Karpas-422 (cell line): ENCODE results near the gene SRRM3. TPM values are rescaled to one million over a fixed set of nuclear protein-coding genes. Genes with fewer than 3 reads are reported as not detected.
"Not testable (repeated sequence)": the region's sequence is repeated elsewhere in the genome, so short reads cannot be mapped to it uniquely, and the experiment has no call there.

Source experiments
- DNase-seq: peaks from one replicate; pipeline ENCODE4 v3.0.0-alpha.2; 2015
- H2AFZ ChIP-seq: fragments of 200-600 bp; sonication (generic); 2 replicates; pipeline ENCODE4 v1.6.1; 2014; ENCODE audit warnings: antibody characterized with exemption, low read length, mixed read lengths
- H3K27ac ChIP-seq: fragments of 200-600 bp; sonication (generic); 2 replicates; pipeline ENCODE4 v1.5.1; 2014; ENCODE audit warnings: mild to moderate bottlenecking, low read length, moderate library complexity
- H3K27me3 ChIP-seq: fragments of 200-600 bp; sonication (generic); 2 replicates; pipeline ENCODE4 v1.6.1; 2014; ENCODE audit warnings: low read length, mixed read lengths
- H3K36me3 ChIP-seq: fragments of 200-600 bp; sonication (generic); 2 replicates; pipeline ENCODE4 v1.6.1; 2014; ENCODE audit warnings: low read length, mixed read lengths; ENCODE audit not compliant: insufficient read depth
- H3K4me1 ChIP-seq: fragments of 200-600 bp; sonication (generic); 2 replicates; pipeline ENCODE4 v1.6.1; 2014; ENCODE audit warnings: mild to moderate bottlenecking, low read length, mixed read lengths
- H3K4me2 ChIP-seq: fragments of 200-600 bp; sonication (generic); 2 replicates; pipeline ENCODE4 v1.6.1; 2014; ENCODE audit warnings: low read length, low read depth, mild to moderate bottlenecking; ENCODE audit not compliant: poor library complexity, severe bottlenecking
- H3K4me3 ChIP-seq: fragments of 200-600 bp; sonication (generic); 2 replicates; pipeline ENCODE4 v1.5.1; 2014; ENCODE audit warnings: mild to moderate bottlenecking, antibody characterized with exemption, low read length, mixed read lengths
- H3K79me2 ChIP-seq: fragments of 200-600 bp; sonication (generic); 2 replicates; pipeline ENCODE4 v1.6.1; 2014; ENCODE audit warnings: mild to moderate bottlenecking, low read length, mixed read lengths
- H3K9ac ChIP-seq: fragments of 200-600 bp; sonication (generic); 2 replicates; pipeline ENCODE4 v1.6.0; 2014; ENCODE audit warnings: low read length
- H3K9me2 ChIP-seq: fragments of 200-600 bp; sonication (generic), shearing (Covaris generic); replicated peaks from 2 replicates; pipeline ENCODE4 v1.6.0; 2014; ENCODE audit warnings: mild to moderate bottlenecking, low read length, moderate library complexity; ENCODE audit not compliant: insufficient read depth
- H3K9me3 ChIP-seq: fragments of 300-700, 200-600 bp; sonication (generic); 2 replicates; pipeline ENCODE4 v1.6.1; 2014; ENCODE audit warnings: low read length, mixed read lengths
- H4K20me1 ChIP-seq: fragments of 200-600 bp; sonication (generic); 2 replicates; pipeline ENCODE4 v1.6.1; 2014; ENCODE audit warnings: mild to moderate bottlenecking, antibody characterized with exemption, low read length, low read depth; ENCODE audit not compliant: insufficient read depth
- total RNA-seq: library from RNA; depleted of rRNA; stranded (reverse); fragments of >200 nt; shearing (Covaris generic); gene quantifications from 2 replicates; pipeline ENCODE4 v1.2.3, GENCODE V29; 2014; ENCODE audit warnings: low replicate concordance; rRNA removed

The SRRM3 gene, protein sequence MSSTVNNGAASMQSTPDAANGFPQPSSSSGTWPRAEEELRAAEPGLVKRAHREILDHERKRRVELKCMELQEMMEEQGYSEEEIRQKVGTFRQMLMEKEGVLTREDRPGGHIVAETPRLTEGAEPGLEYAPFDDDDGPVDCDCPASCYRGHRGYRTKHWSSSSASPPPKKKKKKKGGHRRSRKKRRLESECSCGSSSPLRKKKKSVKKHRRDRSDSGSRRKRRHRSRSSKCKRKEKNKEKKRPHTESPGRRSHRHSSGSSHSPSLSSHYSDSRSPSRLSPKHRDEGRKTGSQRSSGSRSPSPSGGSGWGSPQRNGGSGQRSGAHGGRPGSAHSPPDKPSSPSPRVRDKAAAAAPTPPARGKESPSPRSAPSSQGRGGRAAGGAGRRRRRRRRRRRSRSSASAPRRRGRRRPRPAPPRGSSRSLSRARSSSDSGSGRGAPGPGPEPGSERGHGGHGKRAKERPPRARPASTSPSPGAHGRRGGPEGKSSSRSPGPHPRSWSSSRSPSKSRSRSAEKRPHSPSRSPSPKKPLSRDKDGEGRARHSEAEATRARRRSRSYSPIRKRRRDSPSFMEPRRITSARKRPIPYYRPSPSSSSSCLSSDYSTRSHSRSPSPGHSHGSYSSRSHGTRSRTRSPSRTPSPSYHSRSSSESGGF
- not detected in 2 replicates for total RNA-seq

DNA sequence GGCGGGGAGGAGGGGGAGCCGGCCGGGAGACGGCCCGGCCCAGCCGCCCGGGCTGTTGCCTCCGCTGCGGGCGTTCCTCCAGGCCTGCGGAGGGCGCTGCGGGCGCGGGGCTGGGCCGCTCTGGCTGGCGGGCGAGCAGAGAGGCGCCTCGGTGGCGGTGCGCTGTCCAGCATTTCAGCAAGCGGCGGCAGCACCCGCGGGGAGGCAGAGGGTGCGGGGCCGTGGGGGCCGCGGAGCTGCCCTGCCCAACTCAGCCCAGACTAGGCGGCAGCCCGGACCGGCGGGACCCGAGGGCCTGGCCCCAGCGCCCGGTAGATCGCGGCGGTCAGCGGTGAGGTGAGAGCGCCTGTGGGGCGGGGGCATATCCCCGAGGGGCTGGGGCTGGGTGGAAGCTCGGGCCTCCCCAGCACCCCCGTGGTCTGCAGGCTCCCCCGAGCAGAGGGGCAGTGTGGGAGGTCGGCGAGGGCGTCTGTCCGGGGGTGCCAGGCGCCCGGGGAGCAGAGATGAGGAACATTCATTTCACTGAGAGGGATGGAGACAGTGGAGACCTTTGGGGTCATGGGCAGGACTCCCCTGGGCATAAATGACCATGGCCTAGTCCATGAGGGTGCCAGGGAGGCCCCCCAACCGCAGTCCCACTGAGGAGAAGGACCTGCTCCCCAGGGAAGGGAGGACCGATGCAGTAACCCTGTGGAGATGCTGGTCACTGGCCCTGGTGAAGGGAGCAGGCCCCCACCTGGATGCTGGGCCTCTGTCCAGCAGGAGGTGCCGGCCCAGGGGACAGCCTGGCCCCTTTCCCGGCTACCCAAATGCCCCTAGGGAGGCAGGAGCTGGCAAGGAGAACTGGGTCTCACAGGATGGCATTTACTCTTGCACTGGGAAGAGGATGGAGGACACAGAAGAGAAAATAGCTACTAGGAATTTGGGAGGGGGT is at the start of gene SRRM3:
TSS of gene SRRM3 (plus strand) at position 165 of the 934 bp plus-strand sequence. CDS start 33,171 bp downstream, outside the sequence.
- H4K20me1 ChIP-seq = no peaks in the 10 kb centered on the region
- no peak within 1 kb of the TSS for H3K4me2 ChIP-seq
- no peaks in the 10 kb centered on the region for H3K79me2 ChIP-seq
- DNase-seq = peak; percentile 92
- H3K9me3 ChIP-seq = no peaks in the 10 kb centered on the region
- no peaks in the 10 kb centered on the region for H3K9me2 ChIP-seq
- no peaks in the 10 kb centered on the region for H3K4me1 ChIP-seq
- no peak within 1 kb of the TSS for H3K9ac ChIP-seq
- H2AFZ ChIP-seq = no peak within 1 kb of the TSS
- H3K36me3 ChIP-seq = no peaks in the 10 kb centered on the region
- no peak within 1 kb of the TSS for H3K27ac ChIP-seq
- no peaks in the 10 kb centered on the region for H3K27me3 ChIP-seq
- no peak within 1 kb of the TSS for H3K4me3 ChIP-seq

DNA sequence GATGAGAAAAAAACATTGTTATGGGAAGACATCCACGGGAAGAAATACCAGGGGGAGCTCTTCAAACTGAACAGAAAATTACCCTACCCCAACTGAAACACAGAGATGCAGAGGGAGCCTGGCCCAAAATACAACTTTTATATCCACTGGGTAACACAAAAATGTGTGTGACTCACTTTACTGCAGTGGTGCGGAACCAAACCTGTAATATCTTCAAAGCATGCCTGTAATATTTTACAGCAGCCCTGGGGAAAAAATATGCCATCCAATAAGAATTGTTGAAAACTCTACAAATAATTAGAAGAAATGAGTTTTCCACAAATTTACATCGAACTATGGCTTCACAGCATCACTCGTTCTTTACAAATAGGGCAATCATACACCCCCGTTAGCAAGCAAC is 49.8 kb upstream of the SRRM3 start:
- Histone ChIP-seq H3K27me3 (no peaks in the 10 kb centered on the region), H4K20me1 (no peaks in the 10 kb centered on the region), H3K9me2 (no peaks in the 10 kb centered on the region), H3K9me3 (no peaks in the 10 kb centered on the region), H3K9ac (no peak overlapping the region), H3K4me3 (no peak overlapping the region), H3K36me3 (no peaks in the 10 kb centered on the region), H3K4me1 (no peaks in the 10 kb centered on the region), H3K4me2 (no peak overlapping the region), H2AFZ (no peak overlapping the region), H3K79me2 (no peaks in the 10 kb centered on the region), H3K27ac (no peak overlapping the region)
- DNase-seq = no peak

DNA sequence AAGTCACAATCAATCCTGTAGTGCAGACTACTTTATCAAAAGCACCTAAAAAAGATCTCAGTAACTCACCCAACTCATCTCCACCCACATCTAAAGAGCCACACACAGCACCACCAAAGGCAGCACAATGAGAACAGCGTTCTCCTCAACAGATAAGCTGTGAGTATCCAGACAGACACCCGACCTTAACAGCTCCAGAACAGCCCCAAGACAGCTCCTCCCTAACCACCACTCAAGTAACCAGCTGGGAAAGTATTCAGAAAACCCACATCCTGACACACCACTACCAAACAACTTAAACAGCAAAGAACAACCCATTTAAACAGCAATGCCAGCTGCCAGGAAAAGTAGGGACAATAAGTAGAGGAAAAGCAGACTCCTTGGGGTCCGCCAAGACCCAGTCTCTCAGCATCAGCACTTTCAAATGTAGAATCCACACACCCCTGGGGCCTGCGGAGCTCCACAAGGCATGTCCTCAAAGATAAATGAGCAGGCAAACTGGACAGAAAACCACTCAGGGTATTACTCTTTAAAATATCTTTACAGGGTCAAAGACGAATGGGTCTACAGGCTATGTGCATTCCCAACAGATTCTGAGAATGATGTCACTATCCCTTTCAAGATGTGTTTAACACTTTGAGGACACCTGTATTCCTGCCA is 48.0 kb upstream of the SRRM3 start:
- not testable (repeated sequence) for H3K27me3 ChIP-seq, H4K20me1 ChIP-seq, H3K4me2 ChIP-seq, H3K27ac ChIP-seq, DNase-seq, H3K36me3 ChIP-seq, H3K9ac ChIP-seq, H3K79me2 ChIP-seq, H3K4me3 ChIP-seq, H3K9me3 ChIP-seq, H3K4me1 ChIP-seq, H2AFZ ChIP-seq, H3K9me2 ChIP-seq

DNA sequence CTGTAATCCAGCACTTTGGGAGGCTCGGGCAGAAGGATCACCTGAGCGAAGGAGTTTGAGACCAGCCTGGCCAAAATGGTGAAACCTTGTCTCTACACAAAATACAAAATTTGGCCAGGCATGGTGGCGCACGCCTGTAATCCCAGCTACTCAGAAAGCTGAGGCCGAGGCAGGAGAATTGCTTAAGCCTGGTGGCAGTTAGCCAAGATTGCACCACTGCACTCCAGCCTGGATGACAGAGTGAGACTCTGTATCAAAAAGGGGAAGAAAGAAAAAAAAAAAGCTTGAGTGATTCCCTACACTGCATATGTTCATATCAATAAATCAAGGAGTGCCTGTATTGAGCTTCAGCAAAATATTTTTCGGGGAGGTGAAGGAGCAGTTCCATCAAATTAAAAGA is 45.8 kb upstream of the SRRM3 start:
- no peak overlapping the region for H2AFZ ChIP-seq
- no peaks in the 10 kb centered on the region for H3K27me3 ChIP-seq

DNA sequence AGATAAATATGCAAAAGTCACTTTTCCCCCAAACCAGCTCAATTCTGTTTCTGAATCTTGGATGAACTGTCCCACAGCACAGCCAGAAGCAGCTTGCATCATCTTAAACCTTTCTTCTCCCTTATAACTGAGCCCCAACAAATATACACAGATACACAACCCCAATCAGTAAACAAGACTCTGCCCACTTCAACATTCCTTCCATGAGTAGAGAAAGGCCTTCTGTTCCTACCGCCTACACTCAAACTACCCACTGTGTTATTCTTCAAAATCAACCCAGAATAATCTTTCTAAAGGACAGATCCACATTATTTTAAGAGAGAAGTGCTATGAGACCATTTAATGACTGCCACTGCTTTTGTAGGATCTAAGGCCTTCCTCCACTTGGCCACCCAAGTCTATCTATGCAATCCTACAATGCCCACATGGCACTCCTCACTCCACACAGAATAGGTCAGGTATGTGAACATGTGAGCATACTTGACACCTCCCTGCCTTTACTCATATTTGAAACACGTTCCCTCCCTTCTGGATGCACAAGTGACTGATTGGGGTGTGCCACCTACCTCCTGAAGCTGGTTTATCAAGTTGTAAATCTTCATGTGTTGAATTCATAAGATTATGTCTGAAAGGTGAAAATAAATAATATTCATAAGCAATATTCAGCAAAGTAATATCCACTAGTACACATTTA is 44.6 kb upstream of the SRRM3 start:
- not testable (repeated sequence) for H3K4me3 ChIP-seq, H3K4me1 ChIP-seq, H3K27me3 ChIP-seq, H3K9ac ChIP-seq, H4K20me1 ChIP-seq, H3K36me3 ChIP-seq, H2AFZ ChIP-seq, H3K9me3 ChIP-seq, DNase-seq, H3K9me2 ChIP-seq, H3K27ac ChIP-seq, H3K79me2 ChIP-seq, H3K4me2 ChIP-seq

More for the DNA sequence above, 45.8 kb upstream of the SRRM3 start:
- no peak overlapping the region for H3K9ac ChIP-seq
- no peaks in the 10 kb centered on the region for H3K79me2 ChIP-seq
- no peak for DNase-seq
- H3K4me2 ChIP-seq = no peak overlapping the region
- H3K9me3 ChIP-seq = no peaks in the 10 kb centered on the region
- H3K27ac ChIP-seq = no peak overlapping the region
- no peaks in the 10 kb centered on the region for H3K36me3 ChIP-seq
- H3K4me1 ChIP-seq = no peaks in the 10 kb centered on the region
- no peaks in the 10 kb centered on the region for H3K9me2 ChIP-seq
- H4K20me1 ChIP-seq = no peaks in the 10 kb centered on the region
- no peak overlapping the region for H3K4me3 ChIP-seq

DNA sequence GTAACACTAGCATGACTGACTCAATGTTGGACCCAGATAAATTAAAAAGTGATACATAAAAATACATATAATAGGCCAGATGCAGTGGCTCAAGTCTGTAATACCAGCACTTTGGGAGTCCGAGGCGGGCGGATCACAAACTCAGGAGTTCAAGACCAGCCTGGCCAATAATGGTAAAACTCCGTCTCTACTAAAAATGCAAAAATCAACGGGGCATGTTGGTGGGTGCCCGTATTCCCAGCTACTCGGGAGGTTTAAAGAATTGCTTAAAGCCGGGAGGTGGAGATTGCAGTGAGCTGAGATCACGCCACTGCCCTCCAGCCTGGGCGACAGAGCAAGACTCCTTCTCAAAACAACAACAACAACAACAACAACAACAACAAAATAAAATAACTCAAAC is 43.3 kb upstream of the SRRM3 start:
- not testable (repeated sequence) for H3K27me3 ChIP-seq, DNase-seq, H3K9me2 ChIP-seq, H3K36me3 ChIP-seq, H3K27ac ChIP-seq, H2AFZ ChIP-seq, H3K9ac ChIP-seq, H3K79me2 ChIP-seq, H3K9me3 ChIP-seq, H3K4me1 ChIP-seq, H3K4me3 ChIP-seq, H4K20me1 ChIP-seq, H3K4me2 ChIP-seq

DNA sequence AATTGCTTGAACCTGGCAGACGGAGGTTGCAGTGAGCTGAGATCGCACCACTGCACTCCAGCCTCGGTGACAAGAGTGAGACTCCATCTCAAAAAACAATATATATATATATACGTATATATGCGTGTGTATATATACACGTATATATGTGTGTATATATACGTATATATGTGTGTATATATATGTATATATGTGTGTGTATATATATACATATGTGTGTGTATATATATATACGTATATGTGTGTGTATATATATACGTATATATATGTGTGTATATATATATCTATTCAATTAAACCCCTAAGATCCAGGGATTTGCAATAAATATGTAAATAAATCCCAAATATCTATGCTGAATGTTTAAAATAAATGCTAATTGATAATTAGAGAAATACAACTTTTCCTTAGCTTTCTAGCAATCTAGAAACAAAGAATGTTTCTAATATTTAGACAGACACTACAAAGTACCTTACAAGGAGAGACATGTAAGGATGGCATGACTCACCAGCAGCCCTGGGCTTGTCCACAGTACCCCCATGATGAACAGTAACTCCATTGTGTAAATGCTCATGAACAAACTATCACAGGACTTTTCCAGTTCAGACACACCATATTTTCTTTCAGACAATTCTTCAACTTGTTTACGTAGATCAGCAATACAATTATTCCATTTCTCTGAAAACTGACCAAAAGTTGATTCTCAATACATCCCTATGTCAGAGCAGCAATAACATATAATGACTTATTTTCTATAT is 39.1 kb upstream of the SRRM3 start:
- not testable (repeated sequence) for H4K20me1 ChIP-seq, H2AFZ ChIP-seq, H3K9ac ChIP-seq, H3K79me2 ChIP-seq, H3K9me3 ChIP-seq, H3K4me1 ChIP-seq, H3K36me3 ChIP-seq, H3K27ac ChIP-seq, H3K9me2 ChIP-seq, H3K27me3 ChIP-seq, H3K4me3 ChIP-seq, DNase-seq, H3K4me2 ChIP-seq
